Measurements from ENCODE around the gene RASA3. TPM values are rescaled to one million over a fixed set of nuclear protein-coding genes. Genes with fewer than 3 reads are reported as not detected.
A peak's percentile ranks its signal among the peaks of the same experiment; 100 is the strongest.

RASA3 gene
- total RNA-seq, 2 donors from 2014 or later: 39.4 to 44.1 TPM

DNA sequence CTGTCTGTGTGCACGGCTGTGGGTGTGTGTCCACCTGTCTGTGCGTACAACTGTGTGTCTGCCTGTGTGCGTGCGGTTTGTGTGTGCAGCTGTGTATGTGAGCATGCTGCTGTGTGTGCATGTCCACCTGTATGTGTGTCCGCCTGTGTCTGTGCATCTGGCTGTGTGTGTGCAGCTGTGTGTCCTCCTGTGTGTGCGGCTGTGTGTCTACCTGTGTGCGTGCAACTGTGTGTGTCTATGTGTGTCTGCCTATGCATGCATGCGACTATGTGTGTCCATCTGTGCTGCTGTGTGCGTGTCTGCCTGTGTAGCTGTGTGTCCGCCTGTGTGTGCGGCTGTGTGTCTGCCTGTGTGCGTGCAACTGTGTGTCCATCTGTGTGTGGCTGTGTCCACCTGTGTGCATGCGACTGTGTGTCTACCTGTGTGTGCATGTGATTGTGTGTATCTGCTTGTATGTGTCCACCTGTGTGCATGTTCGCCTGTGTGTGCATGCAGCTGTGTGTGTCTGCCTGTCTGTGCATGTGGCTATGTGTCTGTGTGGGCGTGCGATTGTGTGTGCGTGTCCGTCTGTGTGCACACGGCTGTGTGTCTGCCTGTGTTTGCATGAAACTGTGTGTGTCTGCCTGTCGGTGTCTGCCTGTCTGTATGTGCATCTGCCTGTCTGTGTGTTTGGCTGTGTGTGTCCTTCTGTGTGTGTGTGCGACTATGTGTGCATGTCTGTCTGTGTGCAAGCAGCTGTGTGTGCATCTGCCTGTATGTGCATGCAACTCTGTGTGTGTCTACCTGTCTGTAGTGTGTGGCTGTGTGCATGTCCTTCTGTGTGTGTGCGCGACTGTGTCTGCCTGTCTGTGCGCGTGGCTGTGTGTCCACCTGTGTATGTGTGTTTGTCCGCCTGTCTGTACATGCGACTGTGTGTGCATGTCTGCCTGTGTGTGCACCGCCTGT, 101.5 kb downstream of the RASA3 start:
- DNase-seq (ENCODE audit: low spot score in 2 of 2) (no peak), ATAC-seq (peak; percentile 11 to 26)
- peaks cover 0 to 20% of the 10 kb centered on the region in 2 donors for H3K36me3 Mint-ChIP-seq
- peaks cover 0 to 9% of the 10 kb centered on the region in 2 donors for H3K9me3 Mint-ChIP-seq
- no peak overlapping the region for H3K27ac Mint-ChIP-seq

- peak overlapping the region in 1 of 2 donors; percentile 41 for H3K27ac Mint-ChIP-seq
Measured at GRCh38 chr13:114029866-114030625, 102.4 kb downstream of the RASA3 start.

GRCh38 chr13:114027826-114028225, 104.6 kb downstream of the RASA3 start:
- peaks cover 0 to 20% of the 10 kb centered on the region in 2 donors for H3K36me3 Mint-ChIP-seq
- H3K9me3 Mint-ChIP-seq: peaks cover 0 to 9% of the 10 kb centered on the region in 2 donors
- H3K27ac Mint-ChIP-seq: no peak overlapping the region
- DNase-seq (ENCODE audit: low spot score in 2 of 2) (no peak), ATAC-seq (no peak)

More at GRCh38 chr13:114029866-114030625, 102.4 kb downstream of the RASA3 start:
- H3K36me3 Mint-ChIP-seq: peaks cover 0 to 20% of the 10 kb centered on the region in 2 donors
- peaks cover 0 to 9% of the 10 kb centered on the region in 2 donors for H3K9me3 Mint-ChIP-seq
- no peak for DNase-seq (ENCODE audit: low spot score in 2 of 2)
- peak; percentile 11 to 17 for ATAC-seq

GRCh38 chr13:114027046-114027715, 105.2 kb downstream of the RASA3 start:
- no peak for DNase-seq (ENCODE audit: low spot score in 2 of 2)
- peak overlapping the region in 1 of 2 donors; percentile 92 for H3K27ac Mint-ChIP-seq
- ATAC-seq: no peak
- H3K36me3 Mint-ChIP-seq: peaks cover 0 to 17% of the 10 kb centered on the region in 2 donors
- peaks cover 0 to 9% of the 10 kb centered on the region in 2 donors for H3K9me3 Mint-ChIP-seq

- ATAC-seq: no peak
- no peak overlapping the region for H3K27ac Mint-ChIP-seq
Measured at GRCh38 chr13:114026481-114026880, 105.9 kb downstream of the RASA3 start.

DNA sequence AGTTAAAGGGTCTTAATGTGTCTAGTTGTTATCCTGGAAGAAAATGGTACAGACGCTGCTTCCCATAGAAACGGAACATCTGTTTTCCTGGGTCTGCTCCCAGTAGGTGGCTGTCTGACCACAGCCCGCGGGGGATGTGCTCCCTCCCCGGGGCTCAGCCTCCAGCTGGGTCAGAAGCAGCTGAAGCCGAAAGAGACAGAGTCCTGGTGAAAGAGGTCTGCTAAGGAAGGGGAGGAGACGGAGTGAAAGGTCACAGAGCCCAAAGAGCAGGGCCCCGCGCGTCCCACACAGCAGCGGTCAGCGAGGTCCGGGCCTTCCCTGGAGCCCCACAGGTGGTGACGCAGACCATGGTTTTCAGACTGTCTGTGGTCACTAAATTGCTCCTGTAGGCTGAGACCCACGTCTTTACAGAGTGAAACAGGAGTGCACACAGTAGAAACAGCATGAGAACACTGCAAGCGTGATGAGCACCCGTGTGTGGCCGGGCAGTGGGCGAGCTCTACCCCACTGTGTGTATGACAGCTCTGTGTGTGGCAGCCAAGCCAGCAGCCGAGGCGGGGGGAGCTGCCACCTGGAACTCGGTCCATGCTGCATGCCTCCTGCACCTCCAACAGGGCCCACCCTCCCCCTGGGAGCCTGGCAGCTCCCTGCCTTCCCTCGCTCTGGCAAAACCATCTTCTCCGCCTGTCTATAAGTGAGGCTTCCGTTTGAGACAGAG, 106.5 kb downstream of the RASA3 start:
- DNase-seq (ENCODE audit: low spot score in 2 of 2) (no peak), ATAC-seq (no peak)
- Mint-ChIP-seq H3K9me3 (peaks cover 0 to 3% of the 10 kb centered on the region in 2 donors), H3K27ac (peak overlapping the region; percentile 32 to 82), H3K36me3 (peaks cover 0 to 4% of the 10 kb centered on the region in 2 donors)

More at GRCh38 chr13:114026481-114026880, 105.9 kb downstream of the RASA3 start:
- peaks cover 0 to 9% of the 10 kb centered on the region in 2 donors for H3K9me3 Mint-ChIP-seq
- peaks cover 0 to 10% of the 10 kb centered on the region in 2 donors for H3K36me3 Mint-ChIP-seq
- DNase-seq (ENCODE audit: low spot score in 2 of 2): no peak

GRCh38 chr13:114025405-114025713, 107.1 kb downstream of the RASA3 start:
- Mint-ChIP-seq H3K36me3 (no peaks in the 10 kb centered on the region), H3K27ac (peak overlapping the region; percentile 32 to 82), H3K9me3 (no peaks in the 10 kb centered on the region)
- ATAC-seq (no peak), DNase-seq (ENCODE audit: low spot score in 2 of 2) (no peak)

GRCh38 chr13:114024603-114025404, 107.6 kb downstream of the RASA3 start:
- DNase-seq (ENCODE audit: low spot score in 2 of 2) (no peak), ATAC-seq (no peak)
- Mint-ChIP-seq H3K36me3 (no peaks in the 10 kb centered on the region), H3K27ac (peak overlapping the region; percentile 32 to 82), H3K9me3 (no peaks in the 10 kb centered on the region)

GRCh38 chr13:114023716-114024602, 108.5 kb downstream of the RASA3 start:
- no peaks in the 10 kb centered on the region for H3K9me3 Mint-ChIP-seq
- DNase-seq (ENCODE audit: low spot score in 2 of 2): no peak
- ATAC-seq: no peak
- no peaks in the 10 kb centered on the region for H3K36me3 Mint-ChIP-seq
- H3K27ac Mint-ChIP-seq: peak overlapping the region; percentile 61 to 86

GRCh38 chr13:114022876-114023275, 109.5 kb downstream of the RASA3 start:
- H3K9me3 Mint-ChIP-seq: no peaks in the 10 kb centered on the region
- peak overlapping the region; percentile 22 to 38 for H3K27ac Mint-ChIP-seq
- ATAC-seq (no peak), DNase-seq (ENCODE audit: low spot score in 2 of 2) (no peak)
- no peaks in the 10 kb centered on the region for H3K36me3 Mint-ChIP-seq

- H3K9me3 Mint-ChIP-seq: no peaks in the 10 kb centered on the region
- DNase-seq (ENCODE audit: low spot score in 2 of 2) (no peak), ATAC-seq (peak in 1 of 2 donors; percentile 40)
- H3K27ac Mint-ChIP-seq: peak overlapping the region in 1 of 2 donors; percentile 38
- no peaks in the 10 kb centered on the region for H3K36me3 Mint-ChIP-seq
Measured at GRCh38 chr13:114022309-114022669, 110.1 kb downstream of the RASA3 start.

- Mint-ChIP-seq H3K9me3 (no peaks in the 10 kb centered on the region), H3K36me3 (no peaks in the 10 kb centered on the region), H3K27ac (no peak overlapping the region)
- ATAC-seq: peak in 1 of 2 donors; percentile 8
- DNase-seq (ENCODE audit: low spot score in 2 of 2): no peak
Measured at GRCh38 chr13:114021464-114022308, 110.7 kb downstream of the RASA3 start.

- H3K36me3 Mint-ChIP-seq: no peaks in the 10 kb centered on the region
- H3K27ac Mint-ChIP-seq: peak overlapping the region in 1 of 2 donors; percentile 72
- no peaks in the 10 kb centered on the region for H3K9me3 Mint-ChIP-seq
- ATAC-seq: no peak
- DNase-seq (ENCODE audit: low spot score in 2 of 2): no peak
Measured at GRCh38 chr13:114020750-114021463, 111.5 kb downstream of the RASA3 start.

Measured in activated naive CD4-positive, alpha-beta T cell treated with anti-CD3 and anti-CD28 coated beads, Interleukin-2, amount 50 U/mL, for 72 hours (primary cell).